IPS-20b (cell line): ENCODE results near the gene RNU1-2.
A peak's percentile ranks its signal among the peaks of the same experiment; 100 is the strongest.
"Not testable (repeated sequence)": the region's sequence is repeated elsewhere in the genome, so short reads cannot be mapped to it uniquely, and the experiment has no call there.

ENCODE experiments used
- H3K27ac ChIP-seq: one replicate; pipeline ENCODE4 v1.5.1; 2013; ENCODE audit warnings: low read length
- H3K27me3 ChIP-seq: 2 replicates; pipeline ENCODE4 v1.6.1; 2013; ENCODE audit warnings: mild to moderate bottlenecking, low read length, inconsistent platforms; ENCODE audit not compliant: insufficient read depth
- H3K36me3 ChIP-seq: 2 replicates; pipeline ENCODE4 v1.6.1; 2013; ENCODE audit warnings: low read depth, mild to moderate bottlenecking, inconsistent platforms, low read length, moderate library complexity; ENCODE audit not compliant: insufficient read depth
- H3K4me1 ChIP-seq: 2 replicates; pipeline ENCODE4 v1.6.1; 2013; ENCODE audit warnings: mild to moderate bottlenecking, control low read depth, inconsistent platforms, low read length, moderate library complexity; ENCODE audit not compliant: insufficient read depth
- H3K4me3 ChIP-seq: 2 replicates; pipeline ENCODE4 v1.5.1; 2013; ENCODE audit warnings: mild to moderate bottlenecking, low read length, inconsistent platforms
- H3K9ac ChIP-seq: 2 replicates; pipeline ENCODE4 v1.6.1; 2013; ENCODE audit warnings: low read depth, mild to moderate bottlenecking, inconsistent platforms, low read length, moderate library complexity
- H3K9me3 ChIP-seq: 2 replicates; pipeline ENCODE4 v1.6.1; 2013; ENCODE audit warnings: mild to moderate bottlenecking, low read depth, low read length, inconsistent platforms; ENCODE audit not compliant: insufficient read depth

The RNU1-2 gene

GRCh38 chr1:16872152-16873075 is 23.4 kb upstream of the RNU1-2 start:
- not testable (repeated sequence) for H3K9ac ChIP-seq, H3K36me3 ChIP-seq, H3K27ac ChIP-seq, H3K9me3 ChIP-seq, H3K4me1 ChIP-seq
- H3K27me3 ChIP-seq: peaks cover 37% of the 10 kb centered on the region
- peak overlapping the region; percentile 69 for H3K4me3 ChIP-seq

GRCh38 chr1:16873076-16873879 is 22.5 kb upstream of the RNU1-2 start:
- H3K36me3 ChIP-seq, H3K27ac ChIP-seq, H3K4me1 ChIP-seq, H3K9me3 ChIP-seq, H3K9ac ChIP-seq: not testable (repeated sequence)
- Histone ChIP-seq H3K4me3 (peak overlapping the region; percentile 66; the same call in 1 of the 2 replicates), H3K27me3 (peaks cover 37% of the 10 kb centered on the region)

- H3K27ac ChIP-seq, H3K4me1 ChIP-seq, H3K9ac ChIP-seq, H3K36me3 ChIP-seq, H3K9me3 ChIP-seq: not testable (repeated sequence)
- H3K4me3 ChIP-seq: peak overlapping the region; percentile 51; the same call in 1 of the 2 replicates
- peaks cover 37% of the 10 kb centered on the region for H3K27me3 ChIP-seq
Measured at GRCh38 chr1:16874968-16875765, 20.6 kb upstream of the RNU1-2 start.

- H3K27me3 ChIP-seq, H3K4me1 ChIP-seq, H3K9ac ChIP-seq, H3K4me3 ChIP-seq, H3K36me3 ChIP-seq, H3K27ac ChIP-seq, H3K9me3 ChIP-seq: not testable (repeated sequence)
Measured at GRCh38 chr1:16881742-16882141, 14.0 kb upstream of the RNU1-2 start.

- Histone ChIP-seq H3K9ac (no peak overlapping the region), H3K4me3 (no peak overlapping the region), H3K27me3 (no peaks in the 10 kb centered on the region), H3K27ac (no peak overlapping the region), H3K4me1 (no peaks in the 10 kb centered on the region), H3K9me3 (no peaks in the 10 kb centered on the region), H3K36me3 (no peaks in the 10 kb centered on the region)
Measured at GRCh38 chr1:16882986-16883385, 12.8 kb upstream of the RNU1-2 start.

- H3K27me3 ChIP-seq, H3K4me3 ChIP-seq, H3K36me3 ChIP-seq, H3K9ac ChIP-seq, H3K4me1 ChIP-seq, H3K9me3 ChIP-seq, H3K27ac ChIP-seq: not testable (repeated sequence)
Measured at GRCh38 chr1:16884487-16884886, 11.3 kb upstream of the RNU1-2 start.

- no peaks in the 10 kb centered on the region for H3K36me3 ChIP-seq
- no peaks in the 10 kb centered on the region for H3K9me3 ChIP-seq
- no peaks in the 10 kb centered on the region for H3K27me3 ChIP-seq
- peaks cover 5% of the 10 kb centered on the region; the same call in 1 of the 2 replicates for H3K4me1 ChIP-seq
- H3K27ac ChIP-seq: no peak overlapping the region
- no peak overlapping the region for H3K9ac ChIP-seq
- no peak overlapping the region for H3K4me3 ChIP-seq
Measured at GRCh38 chr1:16886860-16887605, 8.7 kb upstream of the RNU1-2 start.

GRCh38 chr1:16888860-16889816 is 6.6 kb upstream of the RNU1-2 start:
- H3K27ac ChIP-seq: peak overlapping the region; percentile 79
- H3K4me1 ChIP-seq: peaks cover 5% of the 10 kb centered on the region; the same call in 1 of the 2 replicates
- no peaks in the 10 kb centered on the region for H3K27me3 ChIP-seq
- no peaks in the 10 kb centered on the region for H3K36me3 ChIP-seq
- H3K9ac ChIP-seq: peak overlapping the region; percentile 86
- H3K9me3 ChIP-seq: no peaks in the 10 kb centered on the region
- H3K4me3 ChIP-seq: peak overlapping the region; percentile 93

- not testable (repeated sequence) for H3K27me3 ChIP-seq, H3K9me3 ChIP-seq, H3K27ac ChIP-seq, H3K4me1 ChIP-seq, H3K36me3 ChIP-seq, H3K4me3 ChIP-seq, H3K9ac ChIP-seq
Measured at GRCh38 chr1:16890539-16891021, 5.2 kb upstream of the RNU1-2 start.

GRCh38 chr1:16891057-16891456 is 4.7 kb upstream of the RNU1-2 start:
- not testable (repeated sequence) for H3K4me3 ChIP-seq, H3K4me1 ChIP-seq, H3K27ac ChIP-seq, H3K27me3 ChIP-seq, H3K36me3 ChIP-seq, H3K9me3 ChIP-seq, H3K9ac ChIP-seq
